H1 (cell line): ENCODE measurements around the gene B9D1. TPM values are rescaled to one million over a fixed set of nuclear protein-coding genes. Genes with fewer than 3 reads are reported as not detected.

Source experiments
- CTCF ChIA-PET: fragments of 300-600 bp; sonication (Branson Sonifier 250); formaldehyde crosslinking; loops from one replicate; lab custom pipeline; 2021; ENCODE audit not compliant: partially characterized antibody; lab: Charles Lee
- POLR2A ChIA-PET: fragments of 300-600 bp; sonication (Branson Sonifier 250); formaldehyde crosslinking; loops from one replicate; lab custom pipeline; 2021; ENCODE audit warnings: inconsistent platforms; ENCODE audit not compliant: partially characterized antibody; lab: Charles Lee
- DNase-seq, 2 experiments: peaks; one replicate each; pipeline versions ENCODE4 v3.0.0 to v3.0.0-alpha.2; 2010 to 2022; ENCODE audit warnings: low spot score in 2 of 2, low read depth in 1 of 2, mixed read lengths in 1 of 2
- FAIRE-seq: peaks from 2 replicates; lab custom pipeline; 2011; peaks lifted over from hg19 to GRCh38; lab: Jason Lieb, UNC
- H2AFZ ChIP-seq: 2 replicates; pipeline ENCODE4 v1.8.1; 2012; ENCODE audit warnings: low read length, inconsistent platforms
- H2AK5ac ChIP-seq: 2 replicates; pipeline ENCODE4 v1.6.1; 2013; ENCODE audit warnings: low read depth, low read length
- H2BK120ac ChIP-seq: replicated peaks from 2 replicates; pipeline ENCODE3; 2013; ENCODE audit warnings: low read depth, low read length, inconsistent platforms
- H2BK12ac ChIP-seq: 2 replicates; pipeline ENCODE4 v1.6.1; 2013; ENCODE audit warnings: low read depth, low read length
- H2BK15ac ChIP-seq: 2 replicates; pipeline ENCODE4 v1.6.1; 2013; ENCODE audit warnings: low read length
- H2BK20ac ChIP-seq: 2 replicates; pipeline ENCODE4 v1.6.1; 2013; ENCODE audit warnings: low read length
- H2BK5ac ChIP-seq: 2 replicates; pipeline ENCODE4 v1.6.1; 2013; ENCODE audit warnings: low read depth, low read length
- H3K14ac ChIP-seq: 2 replicates; pipeline ENCODE4 v1.6.1; 2013; ENCODE audit warnings: inconsistent platforms; ENCODE audit not compliant: insufficient read length
- H3K18ac ChIP-seq: 2 replicates; pipeline ENCODE4 v1.6.1; 2013; ENCODE audit warnings: low read length; ENCODE audit errors: extremely low read depth
- H3K23ac ChIP-seq: 2 replicates; pipeline ENCODE4 v1.6.1; 2013; ENCODE audit warnings: inconsistent platforms; ENCODE audit not compliant: insufficient read length
- H3K23me2 ChIP-seq: 2 replicates; pipeline ENCODE4 v1.6.1; 2013; ENCODE audit warnings: low read depth, low read length
- H3K27ac ChIP-seq: 2 replicates; pipeline ENCODE4 v1.6.1; 2011; ENCODE audit warnings: low read depth, low read length, inconsistent platforms
- H3K27me3 ChIP-seq, 4 experiments: replicated peaks in 1 of 4; 1 replicate in 1 of 4; 2 replicates in 3 of 4; pipeline versions ENCODE4 v1.6.1 to v1.8.1; 2011 to 2013; ENCODE audit warnings: low read length in 3 of 4, mild to moderate bottlenecking in 3 of 4, inconsistent platforms in 2 of 4, mixed read lengths in 2 of 4, moderate library complexity in 1 of 4; ENCODE audit not compliant: control insufficient read depth in 3 of 4, insufficient read depth in 3 of 4; ENCODE audit errors: extremely low read depth in 1 of 4
- H3K36me3 ChIP-seq, 4 experiments: 2 replicates each; pipeline versions ENCODE4 v1.6.1 to v1.8.1; 2011 to 2013; ENCODE audit warnings: mild to moderate bottlenecking in 4 of 4, low read length in 3 of 4, moderate library complexity in 2 of 4, control low read depth in 1 of 4, inconsistent platforms in 1 of 4; ENCODE audit not compliant: insufficient read depth in 4 of 4, control insufficient read depth in 2 of 4
- H3K4ac ChIP-seq: replicated peaks from 2 replicates; pipeline ENCODE3; 2013; ENCODE audit warnings: low read length, low read depth, mixed read lengths, inconsistent platforms; ENCODE audit not compliant: insufficient read length
- H3K4me1 ChIP-seq, 4 experiments: replicated peaks in 1 of 4; 1 replicate in 1 of 4; 2 replicates in 3 of 4; pipeline versions ENCODE4 v1.6.1 to v1.8.1; 2011 to 2013; ENCODE audit warnings: low read length in 3 of 4, inconsistent platforms in 2 of 4, mixed read lengths in 1 of 4; ENCODE audit not compliant: insufficient read depth in 4 of 4, control insufficient read depth in 3 of 4
- H3K4me2 ChIP-seq, 2 experiments: 2 replicates each; pipeline versions ENCODE4 v1.6.1 to v1.8.1; 2011 to 2013; ENCODE audit warnings: low read depth in 2 of 2, low read length in 2 of 2, control low read depth in 1 of 2, inconsistent platforms in 1 of 2, mild to moderate bottlenecking in 1 of 2; ENCODE audit not compliant: insufficient read depth in 1 of 2
- H3K4me3 ChIP-seq, 4 experiments: fragments of 200-600, 300-600 bp in 1 of 4; sonication (generic), shearing (Covaris generic), sonication (Bioruptor Twin) in 1 of 4; 2 replicates each; pipeline versions ENCODE4 v1.5.1 to v1.8.1; 2011 to 2016; ENCODE audit warnings: low read length in 4 of 4, low read depth in 3 of 4, control low read depth in 2 of 4, inconsistent platforms in 2 of 4, mild to moderate bottlenecking in 2 of 4, mixed read lengths in 1 of 4, moderate library complexity in 1 of 4; ENCODE audit not compliant: insufficient read depth in 2 of 4; ENCODE audit errors: extremely low read depth in 1 of 4
- H3K56ac ChIP-seq: replicated peaks from 2 replicates; pipeline ENCODE3; 2013; ENCODE audit warnings: low read depth, mild to moderate bottlenecking, mixed read lengths, low read length, inconsistent platforms; ENCODE audit not compliant: insufficient read length
- H3K79me1 ChIP-seq: 2 replicates; pipeline ENCODE4 v1.6.1; 2013; ENCODE audit warnings: low read depth, low read length, control low read depth
- H3K79me2 ChIP-seq, 2 experiments: 2 replicates each; pipeline versions ENCODE4 v1.6.1 to v1.8.1; 2012 to 2013; ENCODE audit warnings: low read length in 2 of 2, mild to moderate bottlenecking in 2 of 2, inconsistent platforms in 1 of 2; ENCODE audit not compliant: insufficient read depth in 2 of 2, control insufficient read depth in 1 of 2
- H3K9ac ChIP-seq, 4 experiments: replicated peaks in 1 of 4; 1 replicate in 1 of 4; 2 replicates in 3 of 4; pipeline versions ENCODE4 v1.6.1 to v1.8.1; 2011 to 2013; ENCODE audit warnings: low read depth in 3 of 4, low read length in 3 of 4, control low read depth in 2 of 4, mild to moderate bottlenecking in 2 of 4, moderate library complexity in 2 of 4, inconsistent platforms in 1 of 4; ENCODE audit errors: extremely low read depth in 1 of 4
- H3K9me3 ChIP-seq, 2 experiments: 2 replicates each; pipeline versions ENCODE4 v1.6.1 to v1.8.1; 2012 to 2013; ENCODE audit warnings: mild to moderate bottlenecking in 2 of 2, moderate library complexity in 2 of 2, control low read depth in 1 of 2, inconsistent platforms in 1 of 2, low read depth in 1 of 2, low read length in 1 of 2, mixed read lengths in 1 of 2; ENCODE audit not compliant: insufficient read depth in 2 of 2
- H4K20me1 ChIP-seq, 2 experiments: replicated peaks in 1 of 2; 2 replicates each; pipeline versions ENCODE3 to v1.8.1; 2011 to 2013; ENCODE audit warnings: inconsistent platforms in 2 of 2, low read length in 2 of 2, mild to moderate bottlenecking in 1 of 2; ENCODE audit not compliant: insufficient read depth in 2 of 2, control insufficient read depth in 1 of 2
- H4K5ac ChIP-seq: 2 replicates; pipeline ENCODE4 v1.6.1; 2013; ENCODE audit warnings: low read length, low read depth, mixed read lengths, inconsistent platforms; ENCODE audit not compliant: insufficient read length
- H4K8ac ChIP-seq: 2 replicates; pipeline ENCODE4 v1.8.0; 2013; ENCODE audit warnings: mild to moderate bottlenecking, moderate library complexity, low read length, inconsistent platforms; ENCODE audit not compliant: insufficient read depth; ENCODE audit errors: extremely low read depth
- H4K91ac ChIP-seq: replicated peaks from 2 replicates; pipeline ENCODE3; 2013; ENCODE audit warnings: low read length, mixed read lengths, inconsistent platforms; ENCODE audit not compliant: insufficient read length
- CEBPB ChIP-seq: IDR thresholded peaks from 2 replicates; pipeline ENCODE4 v1.6.1; 2012; ENCODE audit warnings: low read depth, low read length
- CTCF ChIP-seq, 3 experiments: IDR thresholded peaks; 1 replicate in 2 of 3; 2 replicates in 1 of 3; pipeline versions ENCODE4 v1.5.1 to v1.6.1; 2011; ENCODE audit warnings: low read length in 3 of 3, mild to moderate bottlenecking in 3 of 3, inconsistent platforms in 2 of 3, low read depth in 1 of 3, moderate library complexity in 1 of 3; ENCODE audit not compliant: insufficient read depth in 1 of 3; ENCODE audit errors: control extremely low read depth in 1 of 3
- EP300 ChIP-seq, 2 experiments: IDR thresholded peaks; 1 replicate in 1 of 2; 2 replicates in 1 of 2; pipeline ENCODE4 v1.6.1; 2011 to 2012; ENCODE audit warnings: low read depth in 2 of 2, low read length in 2 of 2, mild to moderate bottlenecking in 2 of 2, borderline replicate concordance in 1 of 2, inconsistent platforms in 1 of 2, moderate library complexity in 1 of 2
- GTF2F1 ChIP-seq: IDR thresholded peaks from 2 replicates; pipeline ENCODE4 v1.6.1; 2012; ENCODE audit warnings: low read depth, low read length, improper control_type of control experiment, borderline replicate concordance
- KDM1A ChIP-seq: fragments of 200-600, 300-600 bp; sonication (generic); IDR thresholded peaks from 2 replicates; pipeline ENCODE4 v1.7.1; 2016; ENCODE audit warnings: mild to moderate bottlenecking, low read length, borderline replicate concordance
- RNF2 ChIP-seq: fragments of 200-900, 300-1000 bp; sonication (generic); IDR thresholded peaks from 2 replicates; pipeline ENCODE4 v1.7.1; 2016; ENCODE audit warnings: borderline replicate concordance, low read depth, mild to moderate bottlenecking, antibody characterized with exemption, low read length; ENCODE audit not compliant: poor library complexity, severe bottlenecking; ENCODE audit errors: missing control alignments
- RXRA ChIP-seq: IDR thresholded peaks from 2 replicates; pipeline ENCODE4 v1.6.1; 2011; ENCODE audit warnings: low read depth, mild to moderate bottlenecking, low read length, moderate library complexity; ENCODE audit not compliant: insufficient read depth
- SIX5 ChIP-seq: IDR thresholded peaks from 2 replicates; pipeline ENCODE4 v1.6.1; 2011; ENCODE audit warnings: mild to moderate bottlenecking, low read depth, low read length
- SP1 ChIP-seq: IDR thresholded peaks from 2 replicates; pipeline ENCODE4 v1.6.1; 2011; ENCODE audit warnings: low read depth, low read length
- SP2 ChIP-seq: IDR thresholded peaks from 2 replicates; pipeline ENCODE4 v1.6.1; 2012; ENCODE audit warnings: mild to moderate bottlenecking, low read length, inconsistent platforms
- TEAD4 ChIP-seq: IDR thresholded peaks from 2 replicates; pipeline ENCODE4 v1.6.1; 2012; ENCODE audit warnings: low read depth, low read length, inconsistent platforms, mixed read lengths
- WGBS, 2 experiments: shearing (Covaris generic) in 1 of 2; methylation state at CpG; one replicate each; pipeline versions ENCODE4 v1.1.6 to v1.1.7; 2013 to 2015; ENCODE audit warnings: low lambda C conversion rate in 2 of 2, mixed read lengths in 2 of 2, inconsistent platforms in 1 of 2, low coverage in 1 of 2, missing lambda C conversion rate in 1 of 2; ENCODE audit not compliant: insufficient replicate concordance in 2 of 2, insufficient coverage in 1 of 2, insufficient read length in 1 of 2; ENCODE audit errors: extremely low coverage in 1 of 2, missing lambda C conversion rate in 1 of 2; 5-methylcytosine and 5-hydroxymethylcytosine counted together
- polyA plus RNA-seq, 7 experiments: library from polyadenylated mRNA; depleted of rRNA in 3 of 7; stranded (reverse) in 5 of 7; unstranded in 2 of 7; fragments of >200 nt in 5 of 7; fragments of 200-250 nt in 2 of 7; gene quantifications; 1 replicate in 5 of 7; 2 replicates in 1 of 7; 4 replicates in 1 of 7; pipeline versions ENCODE4 v1.2.1 to v1.2.3, GENCODE V29; 2011 to 2013; ENCODE audit warnings: missing spikeins in 2 of 7, mixed read lengths in 2 of 7
- total RNA-seq: library from RNA; stranded (reverse); fragmentation: NEBNext Ultra II Directional; extraction: Animal tissue kit (Norgen Biotek cat#: 25700); gene quantifications from 2 replicates; pipeline ENCODE4 v1.2.1, GENCODE V29; 2021

B9D1 gene
- total and polyA plus RNA-seq, 2 of the 8 experiments (the other 6 are each of a cell fraction or from before 2014, with no cell fraction given) = 24.6 to 65.7 TPM

DNA sequence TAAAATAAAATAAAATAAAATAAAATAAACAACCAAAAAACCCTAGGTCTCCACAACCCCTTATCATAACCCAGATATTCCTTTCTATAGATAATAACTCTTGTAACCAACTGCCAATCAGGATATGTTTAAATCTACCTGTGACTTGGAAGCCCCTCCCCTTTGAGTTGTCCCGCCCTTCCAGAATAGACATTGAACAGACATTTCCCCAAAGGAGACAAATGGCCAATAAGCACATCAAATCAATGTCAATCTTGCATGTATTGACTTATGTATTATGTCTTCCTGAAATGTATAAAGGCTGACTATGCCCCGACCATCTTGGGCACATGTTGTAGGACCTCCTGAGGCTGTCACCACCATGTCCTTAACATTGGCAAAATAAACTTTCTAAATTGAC, 14.3 kb upstream of the B9D1 start:
- H3K4me2 ChIP-seq = peak overlapping the region; percentile 72 to 95
- H3K14ac ChIP-seq = no peak overlapping the region
- H3K36me3 ChIP-seq = peaks cover 15 to 23% (median 17%) of the 10 kb centered on the region in 4 experiments
- H3K79me2 ChIP-seq = peaks cover 0 to 28% of the 10 kb centered on the region in 2 experiments; a peak in 2 of 4 replicates
- no peak overlapping the region for H2BK20ac ChIP-seq
- ChIA-PET CTCF (interaction anchor here (2.2 kb wide), 1 partner anchor 368 kb away, joined by 8 read pairs; no protein-coding TSS in a partner anchor), POLR2A (interaction anchor here (0.9 to 2.8 kb wide), 3 partner anchors 8 to 81 kb away, joined by 3 to 32 read pairs (median 11); partner anchors contain the start of gene B9D1)
- H3K56ac ChIP-seq = no peak overlapping the region
- no peak overlapping the region for H2BK15ac ChIP-seq
- H4K91ac ChIP-seq = no peak overlapping the region
- no peak overlapping the region for H2BK120ac ChIP-seq
- no peak overlapping the region for H4K5ac ChIP-seq
- no peak overlapping the region for H3K27ac ChIP-seq
- peaks cover 8% of the 10 kb centered on the region; the same call in 1 of the 2 replicates for H3K23me2 ChIP-seq
- H3K23ac ChIP-seq = no peak overlapping the region
- no peak for FAIRE-seq
- H2BK5ac ChIP-seq = no peak overlapping the region
- no peaks in the 10 kb centered on the region for H3K9me3 ChIP-seq
- H3K4ac ChIP-seq = no peak overlapping the region
- H2BK12ac ChIP-seq = no peak overlapping the region
- H3K79me1 ChIP-seq = peaks cover 8% of the 10 kb centered on the region
- peaks cover 0 to 16% of the 10 kb centered on the region in 2 experiments for H4K20me1 ChIP-seq
- no peak for DNase-seq
- WGBS, 2 experiments = 59% methylated on average over 2 of the region's 2 CpGs; no CpG with 5 or more reads in 1 of the 2 experiments
- no peaks in the 10 kb centered on the region for H3K27me3 ChIP-seq
- H3K18ac ChIP-seq = no peak overlapping the region
- peaks cover 3 to 12% (median 5%) of the 10 kb centered on the region in 4 experiments for H3K4me1 ChIP-seq
- H4K8ac ChIP-seq = no peak overlapping the region
- no peak overlapping the region; a peak in 1 of 7 replicates for H3K9ac ChIP-seq
- peak overlapping the region; percentile 59 to 90 (median 82) for H3K4me3 ChIP-seq
- H2AFZ ChIP-seq = no peak overlapping the region
- H2AK5ac ChIP-seq = no peak overlapping the region
- no peak for TF ChIP-seq SP1
- TF ChIP-seq CEBPB = no peak
- TF ChIP-seq EP300 (IDR thresholded peaks at IDR 0.05; ENCODE audit: borderline replicate concordance in 1 of 2, low read depth in 2 of 2, low read length in 2 of 2) = no peak
- no peak for TF ChIP-seq KDM1A
- no peak for TF ChIP-seq RXRA
- no peak for TF ChIP-seq RNF2
- no peak for TF ChIP-seq TEAD4
- TF ChIP-seq GTF2F1 = no peak
- TF ChIP-seq SP2 = no peak
- TF ChIP-seq SIX5 = no peak
- no peak for TF ChIP-seq CTCF (IDR thresholded peaks at IDR 0.05; ENCODE audit: control extremely low read depth in 1 of 3, insufficient read depth in 1 of 3, low read depth in 1 of 3, low read length in 3 of 3)
